Panc1 (cell line): Measurements from ENCODE around the gene ZNF862. TPM values are rescaled to one million over a fixed set of nuclear protein-coding genes. Genes with fewer than 3 reads are reported as not detected.

Source experiments
- ATAC-seq: fragments of 200-7000 bp; cut with Tn5 transposase; 2 replicates; pipeline ENCODE4 v1.9.1; 2020; ENCODE audit warnings: mild to moderate bottlenecking, moderate library complexity
- BruUV-seq: library from RNA; stranded (reverse); fragments of 400-500 nt; replicated peaks from 2 replicates; lab custom pipeline; 2021; lab: Mats Ljungman, UMichigan
- CTCF ChIA-PET: fragments of 300-600 bp; sonication (Branson Sonifier 250); formaldehyde crosslinking; loops from one replicate; lab custom pipeline; 2022; ENCODE audit warnings: antibody characterized with exemption; lab: Charles Lee
- POLR2A ChIA-PET: fragments of 300-600 bp; sonication (Branson Sonifier 250); formaldehyde crosslinking; loops from one replicate; lab custom pipeline; 2022; ENCODE audit warnings: antibody characterized with exemption; lab: Charles Lee
- DNase-seq: peaks from one replicate; pipeline ENCODE4 v3.0.0-alpha.2; 2010; ENCODE audit warnings: low read depth, low spot score
- H3K27ac ChIP-seq: 2 replicates; pipeline ENCODE4 v1.5.1; 2011; ENCODE audit warnings: mild to moderate bottlenecking, low read length, inconsistent platforms
- H3K27me3 ChIP-seq: fragments of 200-500 bp; sonication (Bioruptor generic); 2 replicates; pipeline ENCODE4 v1.6.0; 2014; ENCODE audit warnings: low read length, inconsistent platforms; ENCODE audit not compliant: control insufficient read depth, insufficient read depth
- H3K36me3 ChIP-seq: fragments of 200-500 bp; sonication (Bioruptor generic); 2 replicates; pipeline ENCODE4 v1.5.1; 2014; ENCODE audit warnings: inconsistent platforms, mild to moderate bottlenecking, low read length, moderate library complexity; ENCODE audit not compliant: control insufficient read depth, insufficient read depth
- H3K4me1 ChIP-seq: 2 replicates; pipeline ENCODE4 v1.5.1; 2011; ENCODE audit warnings: inconsistent platforms, mild to moderate bottlenecking, low read length, moderate library complexity; ENCODE audit not compliant: control insufficient read depth, insufficient read depth
- H3K4me3 ChIP-seq, 2 experiments: 2 replicates each; pipeline ENCODE4 v1.5.1; 2011 to 2012; ENCODE audit warnings: low read depth in 2 of 2, low read length in 2 of 2, mild to moderate bottlenecking in 2 of 2, inconsistent platforms in 1 of 2, moderate library complexity in 1 of 2
- H3K9me3 ChIP-seq: fragments of 200-500 bp; sonication (Bioruptor generic); 2 replicates; pipeline ENCODE4 v1.5.1; 2014; ENCODE audit warnings: low read depth, mild to moderate bottlenecking, inconsistent platforms, low read length, moderate library complexity; ENCODE audit not compliant: control insufficient read depth, insufficient read depth
- CTCF ChIP-seq: fragments of 450-650 bp; IDR thresholded peaks from 2 replicates; pipeline ENCODE4 v1.5.1; 2017; ENCODE audit warnings: mild to moderate bottlenecking
- POLR2AphosphoS5 ChIP-seq: IDR thresholded peaks from 2 replicates; pipeline ENCODE4 v1.6.1; 2012; ENCODE audit warnings: mild to moderate bottlenecking, low read depth, low read length, moderate library complexity
- REST ChIP-seq, 2 experiments: IDR thresholded peaks; 2 replicates each; pipeline ENCODE4 v1.6.1; 2011 to 2012; ENCODE audit warnings: low read depth in 2 of 2, control low read depth in 1 of 2, low read length in 1 of 2, mild to moderate bottlenecking in 1 of 2, moderate library complexity in 1 of 2; ENCODE audit not compliant: insufficient read depth in 1 of 2
- SIN3A ChIP-seq: IDR thresholded peaks from 2 replicates; pipeline ENCODE4 v1.6.1; 2012; ENCODE audit warnings: low read depth, mild to moderate bottlenecking, low read length, moderate library complexity, borderline replicate concordance; ENCODE audit not compliant: insufficient read depth
- TCF7L2 ChIP-seq: IDR thresholded peaks from 2 replicates; pipeline ENCODE4 v1.6.1; 2011; ENCODE audit warnings: mild to moderate bottlenecking, low read depth, low read length, inconsistent platforms
- in situ Hi-C: cut with HindIII; loops from 2 replicates; pipeline ENCODE4 v1.10.0; 2016; ENCODE audit warnings: low sequenced_read_pairs, low pct_unique_long_range_greater_than_20kb
- intact Hi-C: fragments of 100-400 bp; cut with micrococcal nuclease; formaldehyde crosslinking; loops from one replicate; pipeline ENCODE4 v1.10.0; 2022; ENCODE audit not compliant: unreplicated experiment
- total RNA-seq: library from RNA; stranded (reverse); gene quantifications from one replicate; pipeline ENCODE4 v1.2.1, GENCODE V29; 2021; ENCODE audit not compliant: unreplicated experiment

ZNF862 gene
- total RNA-seq, 1 experiment from 2014 or later = 6.8 TPM

DNA sequence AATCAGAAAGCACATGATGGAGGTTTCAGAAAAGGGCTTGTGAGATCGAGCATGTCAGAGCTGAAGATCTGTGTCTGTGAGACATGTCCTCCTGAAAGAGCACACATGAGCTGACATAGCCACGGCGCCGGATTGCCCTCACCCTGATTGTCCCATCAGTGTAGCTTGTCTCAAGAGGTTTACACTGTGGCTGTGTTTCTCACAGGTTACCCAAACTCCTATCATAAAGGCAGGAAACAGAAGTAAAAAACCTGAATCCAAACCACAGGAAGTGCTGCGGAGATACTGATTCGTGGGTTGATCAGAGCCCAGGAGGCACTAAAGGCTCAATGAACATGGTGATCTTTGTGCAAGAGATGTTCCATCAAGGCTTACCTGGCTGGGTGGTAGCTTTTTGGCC, 31.7 kb downstream of the ZNF862 start:
- POLR2A ChIA-PET = no interaction called here
- DNase-seq (no peak), ATAC-seq (no peak)
- no peak overlapping the region for H3K27ac ChIP-seq
- no peaks in the 10 kb centered on the region for H3K9me3 ChIP-seq
- H3K36me3 ChIP-seq = no peaks in the 10 kb centered on the region; the same call in 1 of the 2 replicates
- CTCF ChIA-PET = no interaction called here
- no peaks in the 10 kb centered on the region for H3K27me3 ChIP-seq
- BruUV-seq = no TSS peak
- peaks cover 12% of the 10 kb centered on the region for H3K4me1 ChIP-seq
- TF ChIP-seq POLR2AphosphoS5 (no peak), CTCF (no peak), TCF7L2 (no peak), REST (IDR thresholded peaks at IDR 0.05; ENCODE audit: insufficient read depth in 1 of 2, low read depth in 2 of 2, low read length in 1 of 2) (no peak), SIN3A (no peak)
- in situ Hi-C loops (no loop called here), intact Hi-C loops (no loop called here)
- H3K4me3 ChIP-seq = no peak overlapping the region

GRCh38 chr7:149870274-149870673, 32.1 kb downstream of the ZNF862 start:
- CTCF ChIA-PET = no interaction called here
- BruUV-seq = no TSS peak
- in situ Hi-C loops (no loop called here), intact Hi-C loops (no loop called here)
- DNase-seq (no peak), ATAC-seq (no peak)
- Histone ChIP-seq H3K4me1 (peaks cover 12% of the 10 kb centered on the region), H3K27ac (no peak overlapping the region), H3K36me3 (no peaks in the 10 kb centered on the region; the same call in 1 of the 2 replicates), H3K9me3 (no peaks in the 10 kb centered on the region), H3K27me3 (no peaks in the 10 kb centered on the region), H3K4me3 (no peak overlapping the region)
- POLR2A ChIA-PET = no interaction called here
- no peak for TF ChIP-seq TCF7L2
- TF ChIP-seq SIN3A = no peak
- TF ChIP-seq CTCF = no peak
- TF ChIP-seq REST (IDR thresholded peaks at IDR 0.05; ENCODE audit: insufficient read depth in 1 of 2, low read depth in 2 of 2, low read length in 1 of 2) = no peak
- no peak for TF ChIP-seq POLR2AphosphoS5
